ENCODE data around the gene DGKH. TPM values are rescaled to one million over a fixed set of nuclear protein-coding genes. Genes with fewer than 3 reads are reported as not detected.

The DGKH gene
- total RNA-seq, 1 donor from 2014 or later = 16.8 TPM

DNA sequence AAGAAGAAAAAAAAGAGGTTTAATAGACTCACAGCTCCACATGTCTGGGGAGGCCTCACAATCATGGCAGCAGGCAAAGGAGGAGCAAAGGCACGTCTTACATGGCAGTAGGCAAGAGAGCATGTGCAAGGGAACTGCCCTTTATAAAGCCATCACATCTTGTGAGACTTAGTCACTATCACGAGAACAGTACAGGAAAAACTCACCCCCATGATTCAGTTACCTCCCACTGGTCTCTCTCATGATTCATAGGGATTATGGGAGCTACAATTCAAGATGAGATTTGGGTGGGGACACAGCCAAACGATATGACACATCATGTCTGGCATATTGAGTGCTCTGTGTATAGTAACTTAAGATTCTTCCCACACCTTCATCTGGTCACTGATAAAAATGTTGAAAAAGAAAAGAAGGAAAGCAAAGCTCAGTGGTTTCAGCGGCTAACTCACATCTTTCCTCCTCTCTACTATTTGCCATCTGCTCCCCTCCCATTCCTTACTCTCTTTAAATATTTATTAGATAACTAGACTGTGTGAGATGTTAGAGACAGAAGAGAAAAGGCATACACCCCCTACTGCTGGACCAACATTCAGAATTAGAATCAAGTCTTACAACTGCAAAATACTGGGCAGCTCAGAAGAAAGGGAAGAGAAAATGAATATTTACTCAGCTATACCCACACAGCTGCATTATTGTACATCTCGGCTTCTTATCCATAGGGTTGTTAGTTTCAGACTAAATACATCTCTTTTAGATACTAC is 163.4 kb downstream of the DGKH start:
- peak; percentile 74 for DNase-seq (ENCODE audit: low read depth)
- Histone ChIP-seq H3K27me3 (ENCODE audit: control insufficient read depth, insufficient read depth, low read length) (no peaks in the 10 kb centered on the region), H3K4me3 (ENCODE audit: low read depth, low read length) (no peak overlapping the region), H3K36me3 (ENCODE audit: control insufficient read depth, insufficient read depth, low read length) (peaks cover 20% of the 10 kb centered on the region)
- TF ChIP-seq, protein P1, sequence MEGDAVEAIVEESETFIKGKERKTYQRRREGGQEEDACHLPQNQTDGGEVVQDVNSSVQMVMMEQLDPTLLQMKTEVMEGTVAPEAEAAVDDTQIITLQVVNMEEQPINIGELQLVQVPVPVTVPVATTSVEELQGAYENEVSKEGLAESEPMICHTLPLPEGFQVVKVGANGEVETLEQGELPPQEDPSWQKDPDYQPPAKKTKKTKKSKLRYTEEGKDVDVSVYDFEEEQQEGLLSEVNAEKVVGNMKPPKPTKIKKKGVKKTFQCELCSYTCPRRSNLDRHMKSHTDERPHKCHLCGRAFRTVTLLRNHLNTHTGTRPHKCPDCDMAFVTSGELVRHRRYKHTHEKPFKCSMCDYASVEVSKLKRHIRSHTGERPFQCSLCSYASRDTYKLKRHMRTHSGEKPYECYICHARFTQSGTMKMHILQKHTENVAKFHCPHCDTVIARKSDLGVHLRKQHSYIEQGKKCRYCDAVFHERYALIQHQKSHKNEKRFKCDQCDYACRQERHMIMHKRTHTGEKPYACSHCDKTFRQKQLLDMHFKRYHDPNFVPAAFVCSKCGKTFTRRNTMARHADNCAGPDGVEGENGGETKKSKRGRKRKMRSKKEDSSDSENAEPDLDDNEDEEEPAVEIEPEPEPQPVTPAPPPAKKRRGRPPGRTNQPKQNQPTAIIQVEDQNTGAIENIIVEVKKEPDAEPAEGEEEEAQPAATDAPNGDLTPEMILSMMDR (IDR thresholded peaks at IDR 0.05; ENCODE audit: insufficient read depth, low read length, severe bottlenecking) = no peak
- no peak for FAIRE-seq

DNA sequence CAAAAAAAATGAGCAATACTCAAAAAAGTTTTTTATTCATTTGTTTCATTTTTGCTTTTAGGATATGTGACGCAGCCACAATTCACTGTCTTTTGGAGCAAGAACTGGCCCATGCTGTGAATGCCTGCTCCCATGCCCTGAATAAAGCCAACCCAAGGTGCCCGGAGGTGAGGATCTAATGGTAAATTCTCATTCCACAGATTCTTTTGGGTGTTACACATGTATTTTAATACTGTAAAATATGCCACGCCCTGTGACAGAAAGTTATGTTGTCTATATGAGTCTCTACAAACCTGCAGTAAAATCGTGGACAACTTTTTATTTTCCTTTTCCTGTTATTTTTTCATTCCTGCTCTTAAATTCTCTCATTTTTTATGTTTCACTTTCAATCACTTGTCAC is 166.0 kb downstream of the DGKH start:
- TF ChIP-seq, protein P1 (IDR thresholded peaks at IDR 0.05; ENCODE audit: insufficient read depth, low read length, severe bottlenecking) = no peak
- peaks cover 19% of the 10 kb centered on the region for H3K36me3 ChIP-seq (ENCODE audit: control insufficient read depth, insufficient read depth, low read length)
- no peak overlapping the region for H3K4me3 ChIP-seq (ENCODE audit: low read depth, low read length)
- DNase-seq (ENCODE audit: low read depth) (no peak), FAIRE-seq (no peak)
- H3K27me3 ChIP-seq (ENCODE audit: control insufficient read depth, insufficient read depth, low read length) = no peaks in the 10 kb centered on the region

DNA sequence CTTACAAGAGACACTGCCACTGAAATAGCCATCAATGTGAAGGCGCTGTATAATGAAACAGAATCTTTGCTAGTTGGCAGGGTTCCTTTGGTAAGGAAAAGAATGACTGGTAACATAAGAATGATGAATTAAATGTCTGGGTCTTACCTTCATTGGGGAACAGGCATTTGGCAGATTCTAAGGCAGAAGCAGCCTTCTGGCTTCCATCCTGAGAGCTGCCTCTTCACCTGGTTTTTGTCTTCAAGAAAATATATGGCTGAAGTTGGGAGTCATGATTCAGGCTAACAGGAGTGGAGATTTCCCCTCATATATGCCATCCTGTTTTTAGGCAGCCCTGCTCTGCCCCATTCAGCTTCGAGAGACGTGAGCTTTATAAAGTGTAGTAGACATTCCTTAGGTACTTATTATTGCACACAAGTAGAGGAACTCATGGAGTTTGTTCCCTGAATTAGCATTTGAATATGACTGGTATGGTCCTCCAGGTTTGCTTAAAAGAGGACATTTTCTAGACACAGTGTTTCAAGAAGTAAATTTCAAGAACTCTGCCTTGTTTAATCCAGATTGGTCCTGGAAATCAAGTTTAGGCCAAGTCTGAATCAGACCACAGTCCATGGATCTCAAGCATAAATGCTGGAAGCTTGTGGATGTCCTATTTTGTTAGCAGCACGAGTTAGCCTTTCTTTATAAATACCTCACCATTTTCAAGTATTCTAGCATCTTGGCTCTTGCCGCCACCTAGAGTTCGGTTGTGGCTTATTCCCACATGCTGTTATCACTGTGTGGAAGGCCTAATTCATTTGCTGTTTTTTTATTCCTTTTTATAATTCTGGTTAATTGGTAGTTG is 167.4 kb downstream of the DGKH start:
- Histone ChIP-seq H3K36me3 (ENCODE audit: control insufficient read depth, insufficient read depth, low read length) (peaks cover 15% of the 10 kb centered on the region), H3K4me3 (ENCODE audit: low read depth, low read length) (no peak overlapping the region), H3K27me3 (ENCODE audit: control insufficient read depth, insufficient read depth, low read length) (no peaks in the 10 kb centered on the region)
- DNase-seq (ENCODE audit: low read depth) (peak; percentile 25), FAIRE-seq (no peak)
- TF ChIP-seq, protein P1 (IDR thresholded peaks at IDR 0.05; ENCODE audit: insufficient read depth, low read length, severe bottlenecking) = peak; percentile 36

DNA sequence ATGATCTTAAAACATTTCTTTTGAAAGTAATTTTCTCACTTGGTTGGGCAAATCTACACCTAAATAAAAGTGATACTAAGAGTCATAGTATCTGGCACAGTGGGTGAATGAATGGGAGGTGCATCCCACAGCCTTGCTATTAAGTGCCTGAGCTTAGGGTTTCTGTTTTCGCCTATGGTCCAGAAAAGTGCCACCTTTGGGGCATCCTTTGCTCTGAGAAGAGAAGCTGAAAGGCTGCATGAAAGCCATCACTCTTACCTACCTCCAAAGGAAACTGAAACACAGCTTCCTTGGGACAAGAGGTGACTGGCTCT is 167.9 kb downstream of the DGKH start:
- FAIRE-seq (no peak), DNase-seq (ENCODE audit: low read depth) (no peak)
- Histone ChIP-seq H3K4me3 (ENCODE audit: low read depth, low read length) (no peak overlapping the region), H3K27me3 (ENCODE audit: control insufficient read depth, insufficient read depth, low read length) (no peaks in the 10 kb centered on the region), H3K36me3 (ENCODE audit: control insufficient read depth, insufficient read depth, low read length) (peaks cover 17% of the 10 kb centered on the region)
- TF ChIP-seq, protein P1 (IDR thresholded peaks at IDR 0.05; ENCODE audit: insufficient read depth, low read length, severe bottlenecking) = no peak

DNA sequence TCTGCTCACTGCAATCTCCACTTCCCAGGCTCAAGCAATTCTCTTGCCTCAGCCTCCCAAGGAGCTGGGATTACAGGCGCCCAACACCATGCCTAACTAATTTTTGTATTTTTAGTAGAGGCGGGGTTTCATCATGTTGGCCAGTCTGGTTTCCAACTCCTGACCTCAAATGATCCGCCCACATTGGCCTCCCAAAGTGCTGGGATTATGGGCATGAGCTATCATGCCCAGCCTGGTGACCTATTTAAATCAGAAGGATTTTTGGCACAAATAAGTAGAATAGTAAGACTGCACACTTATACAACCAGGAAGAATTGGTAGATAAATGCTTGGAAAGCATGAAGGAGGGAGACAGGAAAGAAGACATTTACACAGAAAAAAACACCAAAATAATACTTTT is 170.1 kb downstream of the DGKH start:
- H3K4me3 ChIP-seq (ENCODE audit: low read depth, low read length) = no peak overlapping the region
- FAIRE-seq (no peak), DNase-seq (ENCODE audit: low read depth) (peak; percentile 31)
- H3K36me3 ChIP-seq (ENCODE audit: control insufficient read depth, insufficient read depth, low read length) = peaks cover 15% of the 10 kb centered on the region
- TF ChIP-seq, protein P1 (IDR thresholded peaks at IDR 0.05; ENCODE audit: insufficient read depth, low read length, severe bottlenecking) = no peak
- H3K27me3 ChIP-seq (ENCODE audit: control insufficient read depth, insufficient read depth, low read length) = no peaks in the 10 kb centered on the region

Data from bronchial epithelial cell (primary cell).